Prostate gland (tissue), 2 donors: Measurements from ENCODE around the gene S100A2. TPM values are rescaled to one million over a fixed set of nuclear protein-coding genes. Genes with fewer than 3 reads are reported as not detected.
"Not testable (repeated sequence)": the region's sequence is repeated elsewhere in the genome, so short reads cannot be mapped to it uniquely, and the experiment has no call there.

ENCODE experiments used
- DNase-seq: peaks from one replicate; pipeline ENCODE4 v3.0.0-alpha.2; 2019; ENCODE audit warnings: low spot score
- H3K27ac ChIP-seq, 2 donors: fragments of 200-600 bp; sonication (generic); 2 replicates each; pipeline ENCODE4 v1.5.1; 2017 to 2019
- H3K27me3 ChIP-seq: fragments of 200-600 bp; sonication (generic); replicated peaks from 2 replicates; pipeline ENCODE4 v1.5.1; 2019; ENCODE audit not compliant: insufficient read depth
- H3K36me3 ChIP-seq, 2 donors: fragments of 200-600 bp; sonication (generic); 1 replicate in 1 of 2; 2 replicates in 1 of 2; pipeline versions ENCODE4 v1.5.1 to v1.8.1; 2017 to 2019
- H3K4me1 ChIP-seq: fragments of 200-600 bp; sonication (generic); replicated peaks from 2 replicates; pipeline ENCODE4 v1.5.1; 2019
- H3K4me3 ChIP-seq, 2 donors: fragments of 200-600 bp; sonication (generic); 2 replicates each; pipeline ENCODE4 v1.5.1; 2017 to 2019
- H3K9me3 ChIP-seq: fragments of 200-600 bp; sonication (generic); 2 replicates; pipeline ENCODE4 v1.5.1; 2017
- CTCF ChIP-seq, 4 experiments: fragments of 200-600 bp in 2 of 4; fragments of 450-650 bp in 2 of 4; sonication (generic) in 2 of 4; IDR thresholded peaks; 1 replicate in 3 of 4; 2 replicates in 1 of 4; pipeline ENCODE4 v1.5.1; 2016 to 2019; ENCODE audit warnings: antibody characterized with exemption in 4 of 4, mild to moderate bottlenecking in 2 of 4, moderate library complexity in 2 of 4
- POLR2A ChIP-seq: fragments of 450-650 bp; IDR thresholded peaks from one replicate; pipeline ENCODE4 v1.6.1; 2016; ENCODE audit warnings: antibody characterized with exemption, mild to moderate bottlenecking
- POLR2AphosphoS5 ChIP-seq: sonication (generic); formaldehyde crosslinking; IDR thresholded peaks from one replicate; pipeline ENCODE4 v1.6.1; 2017; ENCODE audit warnings: antibody characterized with exemption
- WGBS: methylation state at CpG from one replicate; pipeline ENCODE4 v1.1.5; 2018; 5-methylcytosine and 5-hydroxymethylcytosine counted together
- intact Hi-C: fragments of 100-400 bp; cut with DNase I; formaldehyde crosslinking; loops from one replicate; pipeline ENCODE4 v1.14.2; 2022
- total RNA-seq, 2 donors: library from RNA; depleted of rRNA; stranded (reverse); fragments of >200 nt; gene quantifications; one replicate each; pipeline ENCODE4 v1.1.0, GENCODE V29; 2016

Gene S100A2
- total RNA-seq, 2 donors from 2014 or later = 14.1 to 22.6 TPM

GRCh38 chr1:153563483-153563901 is 2.2 kb downstream of the S100A2 start:
- DNase-seq = no peak
- no peaks in the 10 kb centered on the region for H3K36me3 ChIP-seq
- intact Hi-C loops = no loop called here
- H3K4me1 ChIP-seq = peaks cover 3% of the 10 kb centered on the region
- TF ChIP-seq POLR2A (no peak), CTCF (IDR thresholded peaks at IDR 0.05) (no peak)
- no peaks in the 10 kb centered on the region for H3K27me3 ChIP-seq
- no peak overlapping the region for H3K4me3 ChIP-seq
- no peaks in the 10 kb centered on the region for H3K9me3 ChIP-seq
- H3K27ac ChIP-seq = no peak overlapping the region
- 73% methylated on average over 6 of the region's 6 CpGs for WGBS

- H3K27ac ChIP-seq, H3K4me3 ChIP-seq, H3K4me1 ChIP-seq, DNase-seq, intact Hi-C loops, H3K27me3 ChIP-seq, H3K36me3 ChIP-seq, H3K9me3 ChIP-seq: not testable (repeated sequence)
- WGBS = 90% methylated on average over 3 of the region's 3 CpGs
These were observed 3.6 kb downstream of the S100A2 start for GRCh38 chr1:153562021-153562420.

GRCh38 chr1:153561466-153561985 is 4.1 kb downstream of the S100A2 start:
- Histone ChIP-seq H3K27me3 (no peaks in the 10 kb centered on the region), H3K36me3 (no peaks in the 10 kb centered on the region), H3K4me3 (no peak overlapping the region), H3K4me1 (no peaks in the 10 kb centered on the region), H3K27ac (no peak overlapping the region), H3K9me3 (no peaks in the 10 kb centered on the region)
- intact Hi-C loops = no loop called here
- TF ChIP-seq CTCF (IDR thresholded peaks at IDR 0.05) = peak in 1 of 4 experiments; percentile 6
- TF ChIP-seq POLR2A = no peak
- TF ChIP-seq POLR2AphosphoS5 = no peak
- WGBS = 88% methylated on average over 3 of the region's 3 CpGs
- DNase-seq = no peak

- intact Hi-C loops = no loop called here
- H3K9me3 ChIP-seq = no peaks in the 10 kb centered on the region
- 79% methylated on average over 10 of the region's 10 CpGs for WGBS
- H3K27ac ChIP-seq = no peak overlapping the region
- no peak for DNase-seq
- H3K4me1 ChIP-seq = no peaks in the 10 kb centered on the region
- no peaks in the 10 kb centered on the region for H3K27me3 ChIP-seq
- TF ChIP-seq POLR2AphosphoS5 = no peak
- TF ChIP-seq CTCF (IDR thresholded peaks at IDR 0.05) = no peak
- TF ChIP-seq POLR2A = no peak
- no peaks in the 10 kb centered on the region for H3K36me3 ChIP-seq
- H3K4me3 ChIP-seq = no peak overlapping the region
These were observed 4.7 kb downstream of the S100A2 start for GRCh38 chr1:153560771-153561465.

- Histone ChIP-seq H3K4me3 (no peak overlapping the region), H3K4me1 (no peaks in the 10 kb centered on the region), H3K9me3 (no peaks in the 10 kb centered on the region), H3K36me3 (no peaks in the 10 kb centered on the region), H3K27ac (no peak overlapping the region), H3K27me3 (no peaks in the 10 kb centered on the region)
- DNase-seq = no peak
- intact Hi-C loops = no loop called here
- TF ChIP-seq POLR2A = no peak
- no peak for TF ChIP-seq CTCF (IDR thresholded peaks at IDR 0.05)
- TF ChIP-seq POLR2AphosphoS5 = no peak
- 98% methylated on average over 2 of the region's 2 CpGs for WGBS
These were observed 5.4 kb downstream of the S100A2 start for GRCh38 chr1:153560241-153560640.
